CD1c-positive myeloid dendritic cell (primary cell): Measurements from ENCODE around the gene ZRANB2.

Experiments
- DNase-seq: peaks from one replicate; pipeline ENCODE4 v3.0.0-alpha.2; 2016; ENCODE audit errors: extremely low spot score

Gene ZRANB2

GRCh38 chr1:71027991-71028390 is 52.8 kb downstream of the ZRANB2 start:
- DNase-seq: no peak

GRCh38 chr1:71026093-71026492 is 54.7 kb downstream of the ZRANB2 start:
- no peak for DNase-seq

- DNase-seq: no peak
Observed at GRCh38 chr1:71023515-71023914, 57.3 kb downstream of the ZRANB2 start.

- DNase-seq: no peak
Observed at GRCh38 chr1:71019233-71019969, 61.4 kb downstream of the ZRANB2 start.

- no peak for DNase-seq
Observed at GRCh38 chr1:71018791-71019190, 62.0 kb downstream of the ZRANB2 start.

GRCh38 chr1:71015745-71016144 is 65.1 kb downstream of the ZRANB2 start:
- no peak for DNase-seq

GRCh38 chr1:71014178-71014579 is 66.7 kb downstream of the ZRANB2 start:
- no peak for DNase-seq
